ENCODE results near the gene ASB15. TPM values are rescaled to one million over a fixed set of nuclear protein-coding genes. Genes with fewer than 3 reads are reported as not detected.
A peak's percentile ranks its signal among the peaks of the same experiment; 100 is the strongest.

ASB15 gene
- total and polyA plus RNA-seq, 8 donors, result not detected

GRCh38 chr7:123615344-123615743, 13.7 kb downstream of the ASB15 start:
- Histone ChIP-seq H3K36me3 (no peaks in the 10 kb centered on the region), H3K27me3 (no peaks in the 10 kb centered on the region), H3K4me3 (no peak overlapping the region), H3K27ac (no peak overlapping the region), H3K4me1 (peaks cover 0 to 9% (median 2%) of the 10 kb centered on the region in 4 donors), H3K9me3 (no peaks in the 10 kb centered on the region)
- intact Hi-C loops (cut with DNase I; ENCODE audit: low total_unique reads), result no loop called here
- WGBS, 5 donors, result 14 to 32% (median 18%) methylated on average over 2 of the region's 2 CpGs
- TF ChIP-seq EP300 (IDR thresholded peaks at IDR 0.05) (no peak), POLR2AphosphoS5 (IDR thresholded peaks at IDR 0.05) (peak in 1 of 3 donors; percentile 19)
- DNase-seq, result peak in 1 of 2 donors; percentile 47

- no peak for DNase-seq
- intact Hi-C loops (cut with DNase I; ENCODE audit: low total_unique reads), result no loop called here
- no peak for TF ChIP-seq POLR2AphosphoS5 (IDR thresholded peaks at IDR 0.05)
- no peak for TF ChIP-seq POLR2A (IDR thresholded peaks at IDR 0.05)
- no peak for TF ChIP-seq CTCF (IDR thresholded peaks at IDR 0.05)
- TF ChIP-seq EP300 (IDR thresholded peaks at IDR 0.05), result no peak
- no peaks in the 10 kb centered on the region for H3K9me3 ChIP-seq
- peaks cover 0 to 9% (median 2%) of the 10 kb centered on the region in 4 donors for H3K4me1 ChIP-seq
- no peaks in the 10 kb centered on the region for H3K36me3 ChIP-seq
- no peak overlapping the region for H3K27ac ChIP-seq
- H3K27me3 ChIP-seq, result no peaks in the 10 kb centered on the region
- no peak overlapping the region for H3K4me3 ChIP-seq
Observed at GRCh38 chr7:123616223-123616622, 14.6 kb downstream of the ASB15 start.

GRCh38 chr7:123621707-123622106, 20.1 kb downstream of the ASB15 start:
- no peak overlapping the region for H3K27ac ChIP-seq

GRCh38 chr7:123622660-123623386, 21.2 kb downstream of the ASB15 start:
- 80 to 85% (median 84%) methylated on average over 6 of the region's 6 CpGs for WGBS, 5 donors
- intact Hi-C loops (cut with DNase I; ENCODE audit: low total_unique reads), result no loop called here
- peak in 1 of 2 donors; percentile 41 for DNase-seq
- H3K4me1 ChIP-seq, result no peaks in the 10 kb centered on the region
- no peaks in the 10 kb centered on the region for H3K27me3 ChIP-seq
- no peak for TF ChIP-seq POLR2AphosphoS5 (IDR thresholded peaks at IDR 0.05)
- TF ChIP-seq CTCF (IDR thresholded peaks at IDR 0.05), result no peak
- TF ChIP-seq POLR2A (IDR thresholded peaks at IDR 0.05), result no peak
- TF ChIP-seq EP300 (IDR thresholded peaks at IDR 0.05), result no peak
- H3K9me3 ChIP-seq, result no peaks in the 10 kb centered on the region
- no peaks in the 10 kb centered on the region for H3K36me3 ChIP-seq
- H3K27ac ChIP-seq, result no peak overlapping the region
- H3K4me3 ChIP-seq, result no peak overlapping the region

More at GRCh38 chr7:123621707-123622106, 20.1 kb downstream of the ASB15 start:
- H3K36me3 ChIP-seq, result no peaks in the 10 kb centered on the region
- H3K4me1 ChIP-seq, result no peaks in the 10 kb centered on the region
- 80 to 83% (median 83%) methylated on average over 4 of the region's 4 CpGs for WGBS, 5 donors
- no peak overlapping the region for H3K4me3 ChIP-seq
- TF ChIP-seq POLR2A (IDR thresholded peaks at IDR 0.05), result no peak
- TF ChIP-seq CTCF (IDR thresholded peaks at IDR 0.05), result no peak
- TF ChIP-seq POLR2AphosphoS5 (IDR thresholded peaks at IDR 0.05), result no peak
- no peak for TF ChIP-seq EP300 (IDR thresholded peaks at IDR 0.05)
- H3K9me3 ChIP-seq, result no peaks in the 10 kb centered on the region
- intact Hi-C loops (cut with DNase I; ENCODE audit: low total_unique reads), result no loop called here
- DNase-seq, result no peak
- H3K27me3 ChIP-seq, result no peaks in the 10 kb centered on the region

Data from stomach (tissue), 9 donors.